ENCODE results near the gene PIBF1.

- no peak for TF ChIP-seq POLR2AphosphoS5 (IDR thresholded peaks at IDR 0.05)
- no peak for TF ChIP-seq POLR2A (IDR thresholded peaks at IDR 0.05)
These were observed 275.5 kb downstream of the PIBF1 start for GRCh38 chr13:73057284-73058063.
